ENCODE results near the gene BTBD19. TPM values are rescaled to one million over a fixed set of nuclear protein-coding genes. Genes with fewer than 3 reads are reported as not detected.

Gene BTBD19
- total RNA-seq, 1 donor from 2014 or later: 4.4 TPM

DNA sequence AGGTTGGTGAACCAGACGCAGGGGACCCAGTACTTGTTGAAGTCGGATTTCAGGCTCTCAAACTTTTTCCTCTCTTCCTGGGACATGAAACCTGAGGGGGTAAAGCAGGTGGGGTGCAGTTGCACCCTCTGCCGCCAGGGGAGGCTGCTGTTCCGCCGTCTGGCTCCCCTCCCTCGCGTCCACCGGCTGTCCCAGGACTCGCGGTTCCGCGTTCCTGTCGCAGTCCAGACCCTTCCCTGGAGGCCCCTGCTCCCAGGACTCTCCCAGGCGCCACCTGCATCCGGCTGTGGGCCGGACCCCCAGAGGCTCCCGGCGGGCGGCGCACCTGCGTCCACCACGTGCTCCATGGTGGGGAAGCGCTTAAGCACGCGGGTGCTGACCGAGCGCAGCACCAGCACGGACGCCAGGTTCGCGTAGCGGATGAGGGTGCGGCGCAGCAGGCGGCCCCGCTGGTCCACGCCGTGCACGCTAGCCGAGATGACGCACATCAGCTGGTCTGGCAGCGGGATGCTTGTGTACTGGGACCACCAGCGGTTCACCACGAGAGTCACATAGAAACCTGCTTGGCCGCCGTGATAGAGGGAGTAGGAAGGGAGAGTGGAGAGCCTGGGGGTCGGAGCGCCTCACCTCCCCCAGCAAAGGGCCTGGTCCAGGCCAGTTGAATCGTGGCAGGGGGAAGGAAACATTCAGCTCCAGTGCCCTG, 22.0 kb upstream of the BTBD19 start:
- DNase-seq (ENCODE audit: low read depth): no peak
- Histone ChIP-seq H3K4me3 (ENCODE audit: low read depth, low read length) (peak overlapping the region; percentile 25), H3K36me3 (ENCODE audit: control insufficient read depth, insufficient read depth, low read length) (no peaks in the 10 kb centered on the region), H3K27me3 (ENCODE audit: control insufficient read depth, insufficient read depth, low read length) (no peaks in the 10 kb centered on the region)
- TF ChIP-seq, protein P1, sequence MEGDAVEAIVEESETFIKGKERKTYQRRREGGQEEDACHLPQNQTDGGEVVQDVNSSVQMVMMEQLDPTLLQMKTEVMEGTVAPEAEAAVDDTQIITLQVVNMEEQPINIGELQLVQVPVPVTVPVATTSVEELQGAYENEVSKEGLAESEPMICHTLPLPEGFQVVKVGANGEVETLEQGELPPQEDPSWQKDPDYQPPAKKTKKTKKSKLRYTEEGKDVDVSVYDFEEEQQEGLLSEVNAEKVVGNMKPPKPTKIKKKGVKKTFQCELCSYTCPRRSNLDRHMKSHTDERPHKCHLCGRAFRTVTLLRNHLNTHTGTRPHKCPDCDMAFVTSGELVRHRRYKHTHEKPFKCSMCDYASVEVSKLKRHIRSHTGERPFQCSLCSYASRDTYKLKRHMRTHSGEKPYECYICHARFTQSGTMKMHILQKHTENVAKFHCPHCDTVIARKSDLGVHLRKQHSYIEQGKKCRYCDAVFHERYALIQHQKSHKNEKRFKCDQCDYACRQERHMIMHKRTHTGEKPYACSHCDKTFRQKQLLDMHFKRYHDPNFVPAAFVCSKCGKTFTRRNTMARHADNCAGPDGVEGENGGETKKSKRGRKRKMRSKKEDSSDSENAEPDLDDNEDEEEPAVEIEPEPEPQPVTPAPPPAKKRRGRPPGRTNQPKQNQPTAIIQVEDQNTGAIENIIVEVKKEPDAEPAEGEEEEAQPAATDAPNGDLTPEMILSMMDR (IDR thresholded peaks at IDR 0.05; ENCODE audit: insufficient read depth, low read length, poor library complexity, severe bottlenecking): peak; percentile 100

GRCh38 chr1:44786841-44787426, 21.4 kb upstream of the BTBD19 start:
- no peaks in the 10 kb centered on the region for H3K27me3 ChIP-seq (ENCODE audit: control insufficient read depth, insufficient read depth, low read length)
- H3K4me3 ChIP-seq (ENCODE audit: low read depth, low read length): no peak overlapping the region
- DNase-seq (ENCODE audit: low read depth): no peak
- TF ChIP-seq, protein P1 (IDR thresholded peaks at IDR 0.05; ENCODE audit: insufficient read depth, low read length, poor library complexity, severe bottlenecking): no peak
- no peaks in the 10 kb centered on the region for H3K36me3 ChIP-seq (ENCODE audit: control insufficient read depth, insufficient read depth, low read length)

DNA sequence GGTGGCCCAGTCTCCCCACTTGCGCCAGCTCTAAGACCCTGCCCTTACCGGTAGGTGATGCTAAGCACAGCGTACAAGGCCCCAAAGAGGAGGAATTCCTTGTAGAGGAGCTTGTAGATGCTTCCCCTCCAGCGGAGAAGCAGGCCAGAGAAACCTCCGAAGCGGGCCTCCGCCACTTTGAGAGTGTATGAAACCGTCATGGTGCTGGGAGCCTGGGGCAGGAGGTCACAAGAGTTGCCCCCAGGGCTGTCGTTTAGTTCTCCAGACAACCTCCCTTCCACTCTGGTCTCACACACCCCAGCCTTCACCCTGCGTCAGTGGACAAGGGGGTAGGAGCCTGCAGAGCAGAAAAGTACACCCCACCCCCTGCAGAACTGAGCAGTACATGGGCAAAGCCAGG, 20.8 kb upstream of the BTBD19 start:
- no peak for DNase-seq (ENCODE audit: low read depth)
- no peaks in the 10 kb centered on the region for H3K27me3 ChIP-seq (ENCODE audit: control insufficient read depth, insufficient read depth, low read length)
- no peak overlapping the region for H3K4me3 ChIP-seq (ENCODE audit: low read depth, low read length)
- TF ChIP-seq, protein P1 (IDR thresholded peaks at IDR 0.05; ENCODE audit: insufficient read depth, low read length, poor library complexity, severe bottlenecking): no peak
- H3K36me3 ChIP-seq (ENCODE audit: control insufficient read depth, insufficient read depth, low read length): no peaks in the 10 kb centered on the region

DNA sequence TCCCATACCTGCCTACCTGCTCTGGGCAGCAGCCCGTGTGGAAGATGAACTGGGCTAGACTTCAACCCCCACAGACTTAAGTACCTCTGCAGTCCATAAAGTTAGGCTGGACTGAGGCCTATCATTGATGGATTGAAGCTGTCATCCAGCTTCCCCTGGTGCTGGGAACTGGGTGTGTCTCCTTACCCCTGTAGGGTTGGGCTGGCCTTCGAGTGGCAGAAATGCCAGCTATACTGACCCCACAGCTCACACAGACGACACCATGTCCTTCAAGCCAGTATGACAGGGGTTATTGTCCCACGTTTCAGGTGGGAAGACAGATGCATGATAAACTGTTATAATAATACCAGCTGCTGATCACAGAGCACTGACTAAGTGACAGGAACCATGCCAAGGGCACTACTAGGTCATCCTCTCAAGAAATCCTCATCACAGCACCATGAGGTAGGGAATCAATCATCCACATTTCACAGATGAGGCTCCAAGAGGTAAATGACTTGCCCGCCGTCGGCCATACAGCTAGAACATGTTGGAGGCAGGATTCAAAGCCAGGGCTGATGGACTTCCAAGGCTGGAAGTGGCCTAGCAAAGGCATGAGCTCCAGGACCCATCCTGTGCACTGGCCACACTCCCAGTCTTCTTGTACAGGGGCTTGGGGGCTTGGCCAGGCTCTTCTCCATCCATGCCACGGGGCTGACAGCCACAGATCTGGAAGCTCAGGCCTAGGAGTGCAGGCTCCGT, 20.0 kb upstream of the BTBD19 start, which contains the start of gene BEST4:
TSS of gene BEST4 (minus strand) at position 51 of the 741 bp plus-strand sequence. CDS start 465 bp downstream, outside the sequence.
- H3K4me3 ChIP-seq (ENCODE audit: low read depth, low read length): no peak within 1 kb of the TSS
- no peaks in the 10 kb centered on the region for H3K36me3 ChIP-seq (ENCODE audit: control insufficient read depth, insufficient read depth, low read length)
- no peak for DNase-seq (ENCODE audit: low read depth)
- TF ChIP-seq, protein P1 (IDR thresholded peaks at IDR 0.05; ENCODE audit: insufficient read depth, low read length, poor library complexity, severe bottlenecking): no peak
- no peaks in the 10 kb centered on the region for H3K27me3 ChIP-seq (ENCODE audit: control insufficient read depth, insufficient read depth, low read length)

DNA sequence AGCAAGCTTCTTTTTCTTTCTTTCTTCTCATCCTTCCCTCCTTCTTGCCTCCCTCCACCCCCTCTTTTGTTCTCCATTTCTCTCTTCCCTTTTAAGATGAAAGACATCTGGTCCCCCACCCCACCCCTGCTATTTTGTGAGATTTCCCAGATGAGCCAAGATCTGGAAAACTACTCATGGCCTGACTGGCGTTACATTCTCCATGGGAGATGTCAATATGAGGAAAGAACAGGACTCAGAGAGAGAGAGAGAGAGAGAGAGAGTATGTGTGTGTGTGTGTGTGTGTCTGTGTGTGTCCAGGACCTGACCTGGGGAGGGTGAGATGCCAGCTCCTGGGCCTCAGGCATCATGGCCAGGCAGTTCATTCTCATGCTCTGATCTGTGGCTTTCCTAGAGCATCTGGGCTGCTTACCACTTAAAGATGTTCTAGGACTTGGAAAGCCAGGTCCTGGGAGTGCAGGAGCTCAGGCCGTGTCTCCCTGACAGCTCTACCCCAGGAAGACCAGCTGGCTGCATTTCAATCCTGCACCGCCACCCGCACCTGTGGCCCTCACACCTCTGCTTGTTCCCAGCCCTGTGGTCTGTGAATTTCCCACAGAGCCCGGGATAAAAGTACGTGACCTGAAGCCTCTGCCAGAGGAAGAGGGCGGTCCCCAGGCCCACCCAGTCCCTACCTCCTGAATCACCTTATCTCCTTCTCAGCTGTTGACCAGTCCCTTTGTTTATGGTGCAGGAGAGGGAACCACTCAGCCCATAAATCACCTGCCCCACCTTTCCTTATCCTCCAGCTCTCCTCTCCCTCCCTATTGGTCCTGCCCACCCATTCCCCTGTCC, 17.1 kb upstream of the BTBD19 start:
- no peak for DNase-seq (ENCODE audit: low read depth)
- Histone ChIP-seq H3K36me3 (ENCODE audit: control insufficient read depth, insufficient read depth, low read length) (no peaks in the 10 kb centered on the region), H3K4me3 (ENCODE audit: low read depth, low read length) (no peak overlapping the region), H3K27me3 (ENCODE audit: control insufficient read depth, insufficient read depth, low read length) (no peaks in the 10 kb centered on the region)
- TF ChIP-seq, protein P1 (IDR thresholded peaks at IDR 0.05; ENCODE audit: insufficient read depth, low read length, poor library complexity, severe bottlenecking): no peak

All from kidney epithelial cell (primary cell).